Hippocampal formation (tissue), 2 donors: ENCODE measurements around the gene SLC25A4.

ENCODE experiments used
- DNase-seq, 2 donors: peaks; one replicate each; lab custom pipeline; 2025; lab: John Stamatoyannopoulos, UW

The SLC25A4 gene

GRCh38 chr4:185120631-185120946 is 22.5 kb upstream of the SLC25A4 start:
- DNase-seq, result no peak

- DNase-seq, result no peak
Measured at GRCh38 chr4:185122681-185123345, 20.3 kb upstream of the SLC25A4 start.

DNA sequence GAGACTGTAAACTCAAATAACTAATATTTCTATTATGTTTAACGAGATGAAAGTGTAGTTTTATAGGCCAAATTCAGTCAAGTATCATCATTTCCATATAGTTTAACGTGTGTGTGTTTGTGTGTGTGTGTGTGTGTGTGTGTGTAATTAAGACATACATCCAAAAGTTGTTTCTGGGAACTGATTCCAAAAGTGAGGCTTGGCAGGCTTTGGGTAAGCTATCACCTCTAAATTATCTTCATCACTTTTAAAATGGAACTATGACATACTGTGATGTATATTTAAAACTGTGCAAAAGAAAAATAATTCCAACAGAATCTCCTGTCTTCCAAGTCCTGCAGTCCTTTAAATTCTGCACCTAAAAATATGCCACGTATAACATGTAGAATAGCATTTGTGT is 19.1 kb upstream of the SLC25A4 start:
- DNase-seq, result no peak

GRCh38 chr4:185127021-185127925 is 15.8 kb upstream of the SLC25A4 start:
- no peak for DNase-seq

- no peak for DNase-seq
Measured at GRCh38 chr4:185128272-185129119, 14.6 kb upstream of the SLC25A4 start.

GRCh38 chr4:185134307-185134869 is 8.7 kb upstream of the SLC25A4 start:
- peak in 1 of 2 donors; percentile 60 for DNase-seq

GRCh38 chr4:185137233-185137925 is 5.7 kb upstream of the SLC25A4 start:
- no peak for DNase-seq

GRCh38 chr4:185138161-185138560 is 4.9 kb upstream of the SLC25A4 start:
- no peak for DNase-seq

DNA sequence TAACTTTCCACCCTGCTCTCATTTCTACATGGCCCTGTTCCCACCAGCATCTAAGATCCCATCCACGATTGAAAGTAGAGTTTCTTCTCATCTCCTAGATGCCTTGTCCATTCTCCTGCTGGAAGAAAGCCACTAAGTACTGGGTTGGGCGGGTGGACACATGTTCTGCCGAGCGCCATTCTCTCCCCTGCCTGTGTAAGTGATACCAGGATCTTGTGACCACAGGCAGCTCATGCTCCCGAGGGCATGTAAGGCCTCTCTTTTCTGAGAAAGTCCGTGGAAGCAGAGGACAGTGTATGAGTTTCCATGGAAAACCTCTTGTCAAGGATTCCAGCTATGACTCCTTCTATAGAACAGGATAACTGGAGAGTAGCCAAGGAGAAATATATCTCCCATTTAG is 3.3 kb upstream of the SLC25A4 start:
- no peak for DNase-seq

- DNase-seq, result no peak
Measured at GRCh38 chr4:185141777-185142176, 1.3 kb upstream of the SLC25A4 start.

DNA sequence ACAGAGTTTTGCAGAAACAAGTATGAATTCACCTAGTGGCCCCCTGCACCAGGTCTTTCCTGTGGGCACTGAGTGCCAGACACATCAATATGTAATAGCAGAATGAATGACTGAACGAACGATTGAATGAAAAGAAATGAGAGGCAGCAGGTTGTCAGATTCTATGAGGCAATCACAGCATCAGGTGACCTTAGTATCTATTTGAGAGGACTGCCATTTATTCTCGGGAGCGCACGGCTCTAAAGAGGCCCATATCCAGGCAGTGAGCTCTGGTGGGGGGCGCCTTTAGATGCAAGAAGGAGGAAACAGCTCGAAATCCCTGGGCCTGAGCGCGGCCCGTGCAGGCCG is 528 bp upstream of the SLC25A4 start:
- DNase-seq, result peak in 1 of 2 donors; percentile 25

- no peak for DNase-seq
Measured at GRCh38 chr4:185143601-185143969, 519 bp downstream of the SLC25A4 start.

GRCh38 chr4:185144601-185145240 is 1.7 kb downstream of the SLC25A4 start:
- DNase-seq, result no peak

DNA sequence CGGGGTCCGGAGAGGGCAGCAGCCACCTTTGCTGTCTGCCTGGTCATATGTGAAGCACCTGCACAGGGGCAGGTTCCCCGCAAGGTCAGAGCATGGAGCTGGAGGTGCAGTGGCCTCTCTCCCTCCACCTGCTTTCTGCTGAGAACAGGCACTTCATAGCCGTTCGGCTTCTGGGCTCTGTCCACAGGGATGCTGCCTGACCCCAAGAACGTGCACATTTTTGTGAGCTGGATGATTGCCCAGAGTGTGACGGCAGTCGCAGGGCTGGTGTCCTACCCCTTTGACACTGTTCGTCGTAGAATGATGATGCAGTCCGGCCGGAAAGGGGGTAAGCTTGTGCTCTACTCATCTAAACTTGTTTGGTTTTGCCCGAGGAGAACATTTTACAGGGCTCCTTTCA is 2.5 kb downstream of the SLC25A4 start:
- DNase-seq, result no peak

DNA sequence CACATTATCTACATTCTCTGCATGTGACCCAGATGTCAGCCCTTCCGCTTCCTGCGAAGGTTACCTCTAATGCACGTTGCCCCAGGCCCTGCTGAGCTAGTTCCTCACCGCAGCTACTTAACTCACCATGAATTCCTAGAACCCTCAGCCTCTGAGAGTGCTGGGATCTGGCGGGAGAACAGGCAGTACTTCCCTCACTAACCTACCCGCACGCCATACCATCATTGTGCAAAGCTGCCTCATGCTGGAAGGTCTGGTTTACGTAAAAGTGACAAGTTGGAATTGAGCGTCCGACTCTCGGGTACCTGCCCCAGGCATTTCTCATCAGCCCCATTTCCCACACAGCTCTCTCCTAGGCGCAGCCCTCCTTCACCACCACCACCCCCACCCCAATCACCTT is 6.3 kb downstream of the SLC25A4 start:
- DNase-seq, result no peak

- DNase-seq, result no peak
Measured at GRCh38 chr4:185151296-185151695, 8.2 kb downstream of the SLC25A4 start.

- DNase-seq, result no peak
Measured at GRCh38 chr4:185165605-185166063, 22.6 kb downstream of the SLC25A4 start.

GRCh38 chr4:185167234-185167633 is 24.2 kb downstream of the SLC25A4 start:
- DNase-seq, result no peak

GRCh38 chr4:185171373-185172071 is 28.5 kb downstream of the SLC25A4 start:
- DNase-seq, result no peak

DNA sequence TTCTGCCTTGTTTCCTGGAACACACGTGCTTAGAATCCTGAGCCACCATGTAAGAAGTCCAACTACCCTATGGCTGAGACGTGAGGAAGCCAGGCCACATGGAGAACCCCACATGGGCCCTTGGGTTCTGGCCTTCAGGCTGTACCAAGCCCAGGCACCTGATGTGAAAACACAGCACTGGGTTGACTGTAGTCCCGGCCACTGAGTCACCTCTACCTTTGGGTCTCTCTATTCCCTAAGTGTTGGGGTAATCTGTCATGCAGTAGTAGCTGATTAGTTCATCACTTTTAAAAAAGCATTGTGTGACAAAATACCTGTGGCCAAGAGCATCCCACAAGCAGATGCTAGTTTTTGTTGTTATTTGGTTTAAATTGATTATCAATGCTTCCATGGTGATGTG is 36.4 kb downstream of the SLC25A4 start:
- no peak for DNase-seq

GRCh38 chr4:185182239-185182638 is 39.2 kb downstream of the SLC25A4 start:
- DNase-seq, result no peak
